Adipose tissue (tissue), 3 donors: ENCODE measurements around the gene ADGRB2. TPM values are rescaled to one million over a fixed set of nuclear protein-coding genes. Genes with fewer than 3 reads are reported as not detected.

ENCODE experiments used
- H3K27ac ChIP-seq: one replicate; pipeline ENCODE4 v1.5.1; 2013; ENCODE audit warnings: low read depth, low read length
- WGBS, 3 donors: extraction: QIAGEN DNeasy Blood & Tissue Kit; methylation state at CpG; one replicate each; pipeline ENCODE4 v1.1.7; 2013; 5-methylcytosine and 5-hydroxymethylcytosine counted together
- polyA plus RNA-seq, 3 donors: library from polyadenylated mRNA; stranded (reverse); fragments of 200-250 nt; gene quantifications; one replicate each; pipeline ENCODE4 v1.2.3, GENCODE V29; 2013
- donor health status: healthy with polysubstance abuse.
- donor health status: Bipolar disorder and iron deficiency.
- donor health status: healthy.

Gene ADGRB2
- polyA plus RNA-seq, result 1 to 10 TPM in 2 of 3 donors, under 1 TPM in 1; 0.21 to 5.0 (median 1.2) TPM

GRCh38 chr1:31764312-31765040 lies at the start of gene ADGRB2:
TSS of gene ADGRB2 (minus strand) at chr1:31764340. CDS start at chr1:31757221, 7,119 bp downstream.
- H3K27ac ChIP-seq, result no peak within 1 kb of the TSS
- 3 to 5% (median 4%) methylated on average over 37 to 55 of the region's 59 CpGs for WGBS, 3 donors

DNA sequence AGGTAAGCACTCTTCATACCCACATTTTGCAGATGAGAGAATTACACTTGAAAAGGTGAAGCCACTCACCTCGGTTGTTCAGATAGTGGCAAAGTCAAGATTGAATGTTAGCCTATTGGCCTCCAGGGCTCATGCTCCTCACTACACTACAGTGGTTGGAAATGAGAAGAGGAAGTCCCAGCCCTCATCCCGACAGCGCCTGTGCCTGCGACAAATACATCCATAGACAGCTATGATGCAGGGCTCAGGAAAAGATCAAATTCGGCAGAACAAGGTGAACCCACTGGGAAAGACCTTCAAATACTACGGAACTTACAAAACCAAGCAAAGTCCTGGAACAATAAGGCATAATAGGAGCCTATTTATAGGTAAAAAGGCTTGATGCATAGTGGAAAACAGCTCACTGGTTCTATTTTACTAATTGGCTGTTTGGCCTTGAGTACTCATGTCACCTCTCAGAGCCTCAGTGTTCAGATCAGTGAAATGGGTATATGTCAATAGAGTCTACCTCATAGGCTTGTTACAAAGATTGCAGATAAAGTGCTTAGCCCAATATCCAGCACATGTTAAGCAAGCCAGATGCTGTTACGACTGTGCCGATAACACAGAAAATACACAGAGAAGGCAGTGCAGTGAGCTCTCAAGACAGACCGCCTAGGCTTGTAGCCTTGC lies 48.2 kb upstream of the ADGRB2 start:
- 63 to 83% (median 78%) methylated on average over 9 of the region's 9 CpGs for WGBS, 3 donors

DNA sequence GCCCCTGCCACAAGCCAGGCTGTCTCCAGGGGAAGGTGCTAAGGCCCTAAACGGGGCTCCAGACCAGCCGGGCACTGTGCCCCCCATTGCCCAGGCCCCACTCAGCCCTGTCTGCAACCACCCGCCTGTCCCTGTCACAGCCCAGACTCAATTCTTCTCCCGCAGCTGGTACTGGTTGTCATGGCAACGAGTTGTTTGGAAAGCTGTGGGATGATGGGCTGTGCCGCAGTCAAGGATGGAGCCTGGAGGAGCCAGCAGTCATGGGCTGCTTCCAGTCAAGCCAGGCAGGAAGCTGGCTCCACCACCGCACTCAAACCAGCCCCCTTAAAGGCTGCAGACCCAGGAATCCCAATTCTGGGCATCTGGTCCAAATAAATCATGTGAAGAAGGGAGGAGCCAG lies 47.5 kb upstream of the ADGRB2 start:
- WGBS, 3 donors, result 51 to 65% (median 57%) methylated on average over 7 of the region's 7 CpGs
- H3K27ac ChIP-seq, result no peak overlapping the region

More for the DNA sequence above, 48.2 kb upstream of the ADGRB2 start:
- no peak overlapping the region for H3K27ac ChIP-seq

GRCh38 chr1:31809698-31810097 lies 45.6 kb upstream of the ADGRB2 start:
- WGBS, 3 donors, result 73 to 83% (median 80%) methylated on average over 4 of the region's 4 CpGs
- no peak overlapping the region for H3K27ac ChIP-seq

DNA sequence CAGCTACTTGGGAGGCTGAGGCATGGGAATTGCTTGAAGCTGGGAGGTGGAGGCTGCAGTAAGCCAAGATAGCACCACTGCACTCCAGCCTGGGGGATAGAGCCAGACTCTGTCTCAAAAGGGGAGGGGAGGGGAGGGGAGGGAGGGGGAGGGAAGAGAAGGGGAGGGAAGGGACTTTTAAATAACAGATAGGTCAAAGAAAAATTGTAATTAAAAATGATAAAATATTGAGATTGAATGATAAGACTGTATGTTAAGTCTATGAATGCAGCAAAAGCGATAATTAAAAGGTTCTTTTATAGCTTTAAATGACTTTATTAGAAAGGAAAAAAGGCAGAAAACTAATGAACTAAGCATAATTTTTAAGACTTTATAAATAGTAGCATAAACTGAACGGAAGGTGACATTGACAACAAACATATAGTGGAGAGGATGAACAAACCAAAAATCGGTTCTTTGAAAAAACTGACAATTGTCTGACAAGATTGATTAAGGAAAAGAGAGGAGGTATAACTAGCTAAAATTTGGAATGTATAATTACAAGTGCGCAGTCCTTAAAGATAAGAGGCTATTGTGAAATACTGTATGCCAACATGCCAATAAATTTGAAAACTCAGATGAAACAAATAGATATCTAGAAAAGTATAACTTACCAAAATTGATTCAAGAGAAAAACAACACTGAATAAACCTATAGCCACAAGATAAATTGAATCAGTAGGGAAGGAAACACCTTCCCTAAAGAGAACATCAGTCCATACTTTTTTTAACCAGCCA lies 43.3 kb upstream of the ADGRB2 start:
- 78 to 83% (median 81%) methylated on average over 4 of the region's 4 CpGs for WGBS, 3 donors
- no peak overlapping the region for H3K27ac ChIP-seq

GRCh38 chr1:31805318-31805717 lies 41.2 kb upstream of the ADGRB2 start:
- no peak overlapping the region for H3K27ac ChIP-seq
- 87 to 91% (median 91%) methylated on average over 6 of the region's 6 CpGs for WGBS, 3 donors

GRCh38 chr1:31804098-31804497 lies 40.0 kb upstream of the ADGRB2 start:
- 84 to 93% (median 91%) methylated on average over 1 of the region's 1 CpG for WGBS, 3 donors

GRCh38 chr1:31803610-31804009 lies 39.5 kb upstream of the ADGRB2 start:
- no peak overlapping the region for H3K27ac ChIP-seq
- WGBS, 3 donors, result 90 to 97% (median 92%) methylated on average over 2 of the region's 2 CpGs

More at GRCh38 chr1:31804098-31804497, 40.0 kb upstream of the ADGRB2 start:
- H3K27ac ChIP-seq, result no peak overlapping the region

DNA sequence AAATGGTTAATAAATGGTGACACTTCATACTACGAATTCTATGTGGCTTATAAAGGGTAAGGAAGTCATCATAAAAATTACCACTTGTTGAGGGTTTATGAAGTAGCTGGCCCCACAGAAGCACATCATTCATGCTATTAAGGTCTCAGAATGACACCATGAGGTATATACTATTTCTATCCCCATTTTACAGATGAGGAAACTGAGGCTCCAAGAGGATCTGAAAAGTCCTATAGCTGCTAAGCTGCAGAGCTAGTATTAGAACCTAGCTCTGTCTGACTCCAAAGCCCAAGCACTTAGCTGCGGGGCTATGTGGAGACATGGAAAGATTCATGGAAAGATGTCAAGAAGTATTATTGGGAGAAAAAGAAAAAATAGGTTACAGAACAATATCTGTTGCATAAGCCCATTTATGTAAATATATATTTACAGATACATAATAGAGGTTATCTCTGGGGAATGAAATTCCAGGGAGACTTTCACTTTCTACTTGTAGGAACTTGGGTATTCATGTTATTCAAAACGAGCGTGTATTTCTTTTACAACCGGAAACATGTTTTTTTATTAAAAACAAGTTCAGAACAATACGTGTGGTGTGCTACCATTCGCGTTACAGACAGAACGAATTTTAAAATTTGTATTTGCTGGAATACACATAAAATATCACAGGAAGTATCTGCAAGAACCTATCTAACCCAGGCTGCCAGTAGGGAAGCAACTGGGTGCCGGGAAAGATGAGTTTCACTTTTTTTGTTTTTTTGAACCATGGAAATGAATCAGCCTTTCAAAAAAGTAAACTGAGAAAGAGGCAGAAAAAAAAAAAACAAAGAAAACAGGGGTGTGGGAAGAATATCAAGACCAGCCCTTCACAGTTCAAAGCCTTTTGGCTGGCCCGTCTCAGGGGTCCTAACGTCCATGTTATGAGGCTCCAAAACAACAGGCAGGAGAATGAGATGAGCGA lies 38.3 kb upstream of the ADGRB2 start:
- no peak overlapping the region for H3K27ac ChIP-seq
- 45 to 73% (median 45%) methylated on average over 13 of the region's 13 CpGs for WGBS, 3 donors

DNA sequence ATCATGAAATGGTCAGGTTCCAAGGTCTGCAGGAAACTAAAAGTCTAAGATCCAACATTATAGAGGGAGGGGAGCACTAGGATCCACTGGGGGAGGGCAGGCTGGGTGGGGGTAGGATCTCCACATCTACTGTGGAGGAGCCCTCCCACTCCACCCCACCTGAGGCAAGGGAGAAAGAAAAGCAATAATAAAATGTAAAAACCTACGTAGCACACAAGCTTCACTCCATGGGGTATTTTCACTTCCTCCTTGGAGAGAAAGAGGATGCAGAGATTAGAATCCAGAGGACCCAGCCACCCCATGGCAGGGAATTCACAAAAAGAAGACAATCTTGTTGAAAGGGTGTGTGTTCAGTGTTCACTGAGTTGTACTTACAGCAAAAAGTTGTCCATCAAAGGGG lies 37.3 kb upstream of the ADGRB2 start:
- 45 to 76% (median 69%) methylated on average over 1 of the region's 1 CpG for WGBS, 3 donors

DNA sequence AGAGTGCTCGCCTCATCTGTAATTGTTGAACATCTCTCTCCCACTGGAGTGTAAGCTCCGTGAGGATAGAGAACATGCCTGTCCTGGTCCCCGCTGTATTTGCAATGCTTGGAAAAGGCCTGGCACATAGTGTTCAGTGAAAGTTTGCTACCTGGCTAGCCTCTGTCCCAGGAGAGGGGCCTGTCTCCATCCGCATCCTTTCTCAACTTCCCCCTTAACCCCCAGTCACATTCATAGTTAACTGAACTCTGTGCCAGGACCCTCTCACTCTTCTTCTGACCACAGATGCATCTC lies 36.5 kb upstream of the ADGRB2 start:
- H3K27ac ChIP-seq, result no peak overlapping the region
- WGBS, 3 donors, result 87 to 98% (median 92%) methylated on average over 4 of the region's 4 CpGs

More for the DNA sequence above, 37.3 kb upstream of the ADGRB2 start:
- H3K27ac ChIP-seq, result no peak overlapping the region

- 80 to 87% (median 85%) methylated on average over 16 of the region's 16 CpGs for WGBS, 3 donors
- H3K27ac ChIP-seq, result no peak overlapping the region
These were observed 35.9 kb upstream of the ADGRB2 start for GRCh38 chr1:31799895-31800673.

DNA sequence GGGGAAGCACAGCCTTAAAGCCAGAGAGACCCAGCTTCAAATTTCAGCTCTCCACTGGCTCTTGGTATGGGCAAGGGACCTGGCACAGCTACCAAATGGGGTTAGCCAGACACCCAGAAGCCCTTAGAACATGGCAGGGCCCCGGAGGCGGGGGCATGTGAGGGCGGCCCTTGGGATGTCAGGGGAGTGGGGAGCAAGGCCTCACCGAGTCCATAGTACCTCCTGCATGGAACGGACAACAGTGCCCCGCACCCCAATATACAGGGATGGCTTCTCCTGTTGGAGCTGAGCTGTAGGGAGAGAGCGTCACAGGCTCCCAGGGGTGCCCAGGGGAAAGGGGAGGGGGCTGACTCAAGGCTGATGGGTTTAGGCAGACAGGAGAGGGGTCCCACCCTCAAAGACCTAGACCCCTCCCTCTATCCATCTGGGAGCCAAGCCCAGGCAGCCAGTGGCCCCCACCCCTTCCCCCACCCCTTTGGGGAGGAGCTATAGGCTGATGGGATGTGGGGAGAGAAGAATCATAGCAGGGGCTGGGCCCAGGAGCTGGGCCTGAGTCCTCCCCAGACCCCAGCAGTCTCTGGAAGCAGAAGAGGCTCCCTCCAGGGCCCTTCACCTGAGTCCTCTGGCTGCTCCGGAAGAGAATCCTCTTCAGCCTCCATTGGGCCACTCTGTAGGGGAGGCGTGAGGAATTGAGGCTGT lies 35.2 kb upstream of the ADGRB2 start:
- 82 to 87% (median 86%) methylated on average over 8 to 9 of the region's 9 CpGs for WGBS, 3 donors
- no peak overlapping the region for H3K27ac ChIP-seq

- 56 to 69% (median 63%) methylated on average over 17 of the region's 17 CpGs for WGBS, 3 donors
- no peak overlapping the region for H3K27ac ChIP-seq
These were observed 34.5 kb upstream of the ADGRB2 start for GRCh38 chr1:31798433-31799195.

GRCh38 chr1:31798086-31798432 lies 33.9 kb upstream of the ADGRB2 start:
- 68 to 83% (median 73%) methylated on average over 8 of the region's 8 CpGs for WGBS, 3 donors
- H3K27ac ChIP-seq, result no peak overlapping the region

GRCh38 chr1:31797216-31797615 lies 33.1 kb upstream of the ADGRB2 start:
- no peak overlapping the region for H3K27ac ChIP-seq
- WGBS, 3 donors, result 86 to 90% (median 89%) methylated on average over 5 of the region's 5 CpGs
